Endothelial cell of umbilical vein (primary cell): ENCODE results near the gene DHRS12. TPM values are rescaled to one million over a fixed set of nuclear protein-coding genes. Genes with fewer than 3 reads are reported as not detected.

Experiments used
- BruUV-seq: library from RNA; stranded (reverse); fragments of 400-500 nt; replicated peaks from 2 replicates; lab custom pipeline; 2021; lab: Mats Ljungman, UMichigan
- CTCF ChIA-PET: fragments of 300-600, 350-600 bp; sonication (Branson Sonifier 250); formaldehyde crosslinking; loops from one replicate; lab custom pipeline; 2021; ENCODE audit warnings: antibody characterized with exemption, inconsistent platforms; lab: Charles Lee
- POLR2A ChIA-PET: fragments of 300-600, 350-600 bp; sonication (Branson Sonifier 250); formaldehyde crosslinking; loops from one replicate; lab custom pipeline; 2021; ENCODE audit warnings: antibody characterized with exemption, inconsistent platforms; lab: Charles Lee
- DNase-seq: peaks from one replicate; pipeline ENCODE4 v3.0.0-alpha.2; 2011; ENCODE audit warnings: low read depth, low spot score
- FAIRE-seq: peaks from 2 replicates; lab custom pipeline; 2011; peaks lifted over from hg19 to GRCh38; lab: Jason Lieb, UNC
- H2AFZ ChIP-seq: 2 replicates; pipeline ENCODE4 v1.6.0; 2012; ENCODE audit warnings: low read depth, low read length, control low read depth, inconsistent platforms
- H3K27ac ChIP-seq: 2 replicates; pipeline ENCODE4 v1.5.1; 2011; ENCODE audit warnings: low read depth, mild to moderate bottlenecking, control low read depth, low read length, moderate library complexity; ENCODE audit not compliant: insufficient read depth
- H3K27me3 ChIP-seq, 2 experiments: 2 replicates each; pipeline versions ENCODE4 v1.6.0 to v1.6.1; 2011; ENCODE audit warnings: low read length in 2 of 2, mixed read lengths in 1 of 2; ENCODE audit not compliant: control insufficient read depth in 2 of 2, insufficient read depth in 2 of 2
- H3K36me3 ChIP-seq, 2 experiments: 2 replicates in 1 of 2; 3 replicates in 1 of 2; pipeline ENCODE4 v1.5.1; 2011; ENCODE audit warnings: low read length in 2 of 2, mild to moderate bottlenecking in 1 of 2, moderate library complexity in 1 of 2; ENCODE audit not compliant: control insufficient read depth in 2 of 2, insufficient read depth in 2 of 2; ENCODE audit errors: extremely low read depth in 1 of 2
- H3K4me1 ChIP-seq: 3 replicates; pipeline ENCODE4 v1.5.1; 2011; ENCODE audit warnings: mild to moderate bottlenecking, low read length; ENCODE audit not compliant: control insufficient read depth, insufficient read depth; ENCODE audit errors: extremely low read depth
- H3K4me2 ChIP-seq: 2 replicates; pipeline ENCODE4 v1.6.1; 2011; ENCODE audit warnings: low read length, control low read depth, mixed read lengths; ENCODE audit not compliant: insufficient read depth
- H3K4me3 ChIP-seq, 3 experiments: fragments of 200-600 bp in 1 of 3; sonication (generic), shearing (Covaris generic) in 1 of 3; replicated peaks in 1 of 3; 2 replicates each; pipeline ENCODE4 v1.5.1; 2011 to 2016; ENCODE audit warnings: control low read depth in 3 of 3, low read length in 3 of 3, mild to moderate bottlenecking in 2 of 3, inconsistent platforms in 1 of 3, low read depth in 1 of 3, moderate library complexity in 1 of 3; ENCODE audit not compliant: insufficient read depth in 1 of 3
- H3K79me2 ChIP-seq: 2 replicates; pipeline ENCODE4 v1.6.0; 2012; ENCODE audit warnings: low read length, inconsistent platforms; ENCODE audit not compliant: control insufficient read depth, insufficient read depth
- H3K9ac ChIP-seq: replicated peaks from 2 replicates; pipeline ENCODE3; 2011; ENCODE audit warnings: low read length, control low read depth; ENCODE audit not compliant: insufficient read depth; ENCODE audit errors: extremely low read depth
- H3K9me1 ChIP-seq: replicated peaks from 3 replicates; pipeline ENCODE4 v1.6.0; 2011; ENCODE audit warnings: mild to moderate bottlenecking, low read length; ENCODE audit not compliant: control insufficient read depth, insufficient read depth; ENCODE audit errors: extremely low read depth
- H3K9me3 ChIP-seq: replicated peaks from 2 replicates; pipeline ENCODE4 v1.5.1; 2012; ENCODE audit warnings: low read length, inconsistent platforms; ENCODE audit not compliant: control insufficient read depth, insufficient read depth
- H4K20me1 ChIP-seq: replicated peaks from 2 replicates; pipeline ENCODE3; 2011; ENCODE audit warnings: mild to moderate bottlenecking, low read length; ENCODE audit not compliant: control insufficient read depth, insufficient read depth; ENCODE audit errors: extremely low read depth
- CTCF ChIP-seq, 2 donors: IDR thresholded peaks; 1 replicate in 1 of 2; 2 replicates in 1 of 2; pipeline ENCODE4 v1.5.1; 2011; ENCODE audit warnings: low read length in 2 of 2, mild to moderate bottlenecking in 2 of 2, moderate library complexity in 2 of 2, control low read depth in 1 of 2, inconsistent platforms in 1 of 2, low read depth in 1 of 2; ENCODE audit not compliant: insufficient read depth in 1 of 2; ENCODE audit errors: extremely low read depth in 1 of 2
- EZH2 ChIP-seq: IDR thresholded peaks from 2 replicates; pipeline ENCODE4 v1.6.1; 2012; ENCODE audit warnings: borderline replicate concordance, low read depth, mild to moderate bottlenecking, moderate library complexity, low read length, inconsistent platforms; ENCODE audit not compliant: severe bottlenecking
- FOS ChIP-seq: IDR thresholded peaks from 2 replicates; pipeline ENCODE4 v1.6.1; 2011; ENCODE audit warnings: mild to moderate bottlenecking, low read length, moderate library complexity, borderline replicate concordance; ENCODE audit not compliant: insufficient read depth
- GATA2 ChIP-seq: IDR thresholded peaks from 2 replicates; pipeline ENCODE4 v1.7.0; 2011; ENCODE audit warnings: low read depth, mild to moderate bottlenecking, moderate library complexity, mixed read lengths, low read length; ENCODE audit not compliant: insufficient read length, insufficient read depth
- JUN ChIP-seq: IDR thresholded peaks from 2 replicates; pipeline ENCODE4 v1.6.1; 2011; ENCODE audit warnings: borderline replicate concordance, low read depth; ENCODE audit not compliant: insufficient read length, insufficient read depth
- MAX ChIP-seq: IDR thresholded peaks from 2 replicates; pipeline ENCODE4 v1.6.1; 2011; ENCODE audit not compliant: insufficient read depth, insufficient read length
- MYC ChIP-seq: IDR thresholded peaks from one replicate; pipeline ENCODE4 v1.6.1; 2011; ENCODE audit warnings: mild to moderate bottlenecking, low read depth, low read length
- POLR2A ChIP-seq: IDR thresholded peaks from 2 replicates; pipeline ENCODE4 v1.6.1; 2012; ENCODE audit warnings: low read depth, mild to moderate bottlenecking, control low read depth, low read length
- POLR2AphosphoS5 ChIP-seq: IDR thresholded peaks from 2 replicates; pipeline ENCODE4 v1.6.1; 2012; ENCODE audit warnings: low read depth, mild to moderate bottlenecking, control low read depth, low read length, moderate library complexity; ENCODE audit not compliant: insufficient read depth
- dilution Hi-C: fragments of 300-500 bp; cut with MboI; formaldehyde crosslinking; loops from one replicate; pipeline ENCODE4 v1.15.0; 2019; ENCODE audit warnings: low sequenced_read_pairs; ENCODE audit not compliant: extremely low pct_ligation_motif_present
- intact Hi-C: fragments of 100-400 bp; cut with micrococcal nuclease; formaldehyde crosslinking; loops from one replicate; pipeline ENCODE4 v1.10.0; 2022
- polyA plus RNA-seq, 4 experiments: library from polyadenylated mRNA; depleted of rRNA in 3 of 4; stranded (reverse) in 3 of 4; unstranded in 1 of 4; fragments of >200 nt; gene quantifications; 2 replicates each; pipeline versions ENCODE4 v1.2.1 to v1.2.3, GENCODE V29; 2011 to 2012; ENCODE audit warnings: missing spikeins in 1 of 4
- total RNA-seq: library from RNA; stranded (reverse); gene quantifications from 2 replicates; pipeline ENCODE4 v1.2.3, GENCODE V29; 2021

The DHRS12 gene
- total and polyA plus RNA-seq, 2 donors (not counting 3 experiments of a cell fraction or from before 2014, with no cell fraction given): 8.9 to 9.1 TPM

- Histone ChIP-seq H3K9me1 (no peaks in the 10 kb centered on the region), H2AFZ (no peak overlapping the region), H3K27ac (no peak overlapping the region), H3K79me2 (no peaks in the 10 kb centered on the region), H3K4me2 (no peak overlapping the region), H3K9ac (no peak overlapping the region), H3K9me3 (no peaks in the 10 kb centered on the region), H4K20me1 (no peaks in the 10 kb centered on the region), H3K27me3 (peaks cover 3 to 6% of the 10 kb centered on the region in 2 experiments), H3K36me3 (no peaks in the 10 kb centered on the region), H3K4me3 (no peak overlapping the region), H3K4me1 (peaks cover 9% of the 10 kb centered on the region)
- dilution Hi-C loops: no loop called here
- ChIA-PET CTCF (interaction anchor here (1.2 to 2.0 kb wide), 3 partner anchors 23 to 278 kb away, joined by 3 to 6 read pairs (median 4); partner anchors contain the start of gene NEK5), POLR2A (no interaction called here)
- no TSS peak for BruUV-seq
- FAIRE-seq: peak; percentile 12
- peak; percentile 54 to 57 for TF ChIP-seq CTCF (IDR thresholded peaks at IDR 0.05; ENCODE audit: extremely low read depth in 1 of 2, insufficient read depth in 1 of 2, low read depth in 1 of 2, low read length in 2 of 2)
- TF ChIP-seq JUN: no peak
- intact Hi-C loops: loop anchor here (1.0 kb wide), 1 partner anchor 34 kb away; no protein-coding TSS in a partner anchor
- DNase-seq: no peak
Observed at GRCh38 chr13:51849145-51850101, 45.5 kb upstream of the DHRS12 start.

- Histone ChIP-seq H3K36me3 (no peaks in the 10 kb centered on the region), H3K4me3 (no peak overlapping the region), H2AFZ (no peak overlapping the region), H3K9me1 (no peaks in the 10 kb centered on the region), H3K27me3 (peaks cover 4 to 6% of the 10 kb centered on the region in 2 experiments), H3K79me2 (no peaks in the 10 kb centered on the region), H3K4me2 (no peak overlapping the region), H3K9me3 (no peaks in the 10 kb centered on the region), H3K9ac (no peak overlapping the region), H3K27ac (no peak overlapping the region), H3K4me1 (peaks cover 9% of the 10 kb centered on the region), H4K20me1 (no peaks in the 10 kb centered on the region)
- CTCF ChIA-PET: interaction anchor here (1.2 to 1.5 kb wide), 2 partner anchors 24 to 36 kb away, joined by 3 to 4 read pairs; no protein-coding TSS in a partner anchor
- no TSS peak for BruUV-seq
- TF ChIP-seq POLR2A (no peak), GATA2 (no peak), MAX (no peak), EZH2 (no peak), FOS (no peak), CTCF (IDR thresholded peaks at IDR 0.05; ENCODE audit: extremely low read depth in 1 of 2, insufficient read depth in 1 of 2, low read depth in 1 of 2, low read length in 2 of 2) (no peak), MYC (no peak), POLR2AphosphoS5 (no peak), JUN (no peak)
- DNase-seq (peak; percentile 44), FAIRE-seq (no peak)
- intact Hi-C loops (loop anchor here (1.0 kb wide), 1 partner anchor 33 kb away; no protein-coding TSS in a partner anchor), dilution Hi-C loops (no loop called here)
- POLR2A ChIA-PET: no interaction called here
Observed at GRCh38 chr13:51848674-51849073, 44.7 kb upstream of the DHRS12 start.
